Neural cell (in vitro differentiated cells): ENCODE measurements around the gene MEMO1. TPM values are rescaled to one million over a fixed set of nuclear protein-coding genes. Genes with fewer than 3 reads are reported as not detected.

Source experiments
- H2AFZ ChIP-seq: fragments of 200-600, 300-800 bp; sonication (generic), shearing (Covaris generic); 2 replicates; pipeline ENCODE4 v1.6.0; 2014; ENCODE audit warnings: low read depth, mild to moderate bottlenecking, antibody characterized with exemption, low read length, moderate library complexity
- H3F3A ChIP-seq: fragments of 200-600 bp; shearing (Covaris generic); 2 replicates; pipeline ENCODE4 v1.6.1; 2016; ENCODE audit warnings: mild to moderate bottlenecking, moderate library complexity, mixed read lengths, antibody characterized with exemption, low read length; ENCODE audit not compliant: insufficient read depth, poor library complexity, severe bottlenecking
- H3K27ac ChIP-seq: fragments of 200-600, 300-800 bp; sonication (generic), shearing (Covaris generic); 2 replicates; pipeline ENCODE4 v1.5.1; 2014; ENCODE audit warnings: mild to moderate bottlenecking, low read length, moderate library complexity
- H3K27me3 ChIP-seq: fragments of 300-800, 200-600 bp; sonication (generic), shearing (Covaris generic); 2 replicates; pipeline ENCODE4 v1.6.0; 2014; ENCODE audit warnings: mild to moderate bottlenecking, low read depth, low read length, moderate library complexity; ENCODE audit not compliant: insufficient read depth
- H3K36me3 ChIP-seq: fragments of 300-800, 200-600 bp; sonication (generic), shearing (Covaris generic); 2 replicates; pipeline ENCODE4 v1.5.1; 2014; ENCODE audit warnings: mild to moderate bottlenecking, antibody characterized with exemption, low read length, moderate library complexity; ENCODE audit not compliant: insufficient read depth
- H3K4me2 ChIP-seq: fragments of 300-800, 200-600 bp; sonication (generic), shearing (Covaris generic); 2 replicates; pipeline ENCODE4 v1.6.0; 2014; ENCODE audit warnings: mild to moderate bottlenecking, low read length
- H3K4me3 ChIP-seq: fragments of 300-800, 200-600 bp; sonication (generic), shearing (Covaris generic); 2 replicates; pipeline ENCODE4 v1.5.1; 2014; ENCODE audit warnings: mild to moderate bottlenecking, low read length, moderate library complexity
- H3K79me2 ChIP-seq: fragments of 200-600 bp; shearing (Covaris generic); replicated peaks from 2 replicates; pipeline ENCODE4 v1.6.0; 2014; ENCODE audit warnings: mild to moderate bottlenecking, low read length, moderate library complexity; ENCODE audit not compliant: insufficient read depth
- H3K9ac ChIP-seq: fragments of 300-800, 200-600 bp; sonication (generic), shearing (Covaris generic); 2 replicates; pipeline ENCODE4 v1.6.1; 2016; ENCODE audit warnings: mild to moderate bottlenecking, low read length, mixed read lengths
- H3K9me2 ChIP-seq: fragments of 200-600 bp; shearing (Covaris generic); 2 replicates; pipeline ENCODE4 v1.6.1; 2016; ENCODE audit warnings: mild to moderate bottlenecking, low read length, mixed read lengths; ENCODE audit not compliant: insufficient read depth
- H3K9me3 ChIP-seq: fragments of 200-600, 300-800 bp; sonication (generic), shearing (Covaris generic); 2 replicates; pipeline ENCODE4 v1.6.1; 2016; ENCODE audit warnings: mild to moderate bottlenecking, mixed run types, low read length, moderate library complexity, mixed read lengths
- H4K20me1 ChIP-seq: fragments of 200-600 bp; shearing (Covaris generic); 2 replicates; pipeline ENCODE4 v1.6.1; 2016; ENCODE audit warnings: mild to moderate bottlenecking, mixed run types; ENCODE audit not compliant: insufficient read depth
- CTCF ChIP-seq: fragments of 450-650 bp; IDR thresholded peaks from 2 replicates; pipeline ENCODE4 v1.5.1; 2014; ENCODE audit warnings: antibody characterized with exemption, mild to moderate bottlenecking, moderate library complexity; ENCODE audit not compliant: poor library complexity, severe bottlenecking
- EP300 ChIP-seq: fragments of 450-650 bp; conservative IDR thresholded peaks from 2 replicates; pipeline ENCODE4 v1.6.1; 2014; ENCODE audit warnings: antibody characterized with exemption, mild to moderate bottlenecking, moderate library complexity; ENCODE audit not compliant: poor library complexity, severe bottlenecking
- EZH2 ChIP-seq: fragments of 200-600, 300-800 bp; shearing (Covaris generic), sonication (generic); IDR thresholded peaks from 2 replicates; pipeline ENCODE4 v1.6.1; 2014; ENCODE audit warnings: antibody characterized with exemption, low read length, borderline replicate concordance, mild to moderate bottlenecking; ENCODE audit not compliant: insufficient read depth, poor library complexity, severe bottlenecking
- MXI1 ChIP-seq: fragments of 450-650 bp; conservative IDR thresholded peaks from 2 replicates; pipeline ENCODE4 v1.6.1; 2014; ENCODE audit warnings: antibody characterized with exemption, mild to moderate bottlenecking; ENCODE audit not compliant: poor library complexity, severe bottlenecking
- POLR2AphosphoS5 ChIP-seq: IDR thresholded peaks from 2 replicates; pipeline ENCODE4 v1.6.1; 2012
- RAD21 ChIP-seq: fragments of 450-650 bp; conservative IDR thresholded peaks from 2 replicates; pipeline ENCODE4 v1.6.1; 2014; ENCODE audit warnings: antibody characterized with exemption, mild to moderate bottlenecking, moderate library complexity
- REST ChIP-seq: IDR thresholded peaks from 2 replicates; pipeline ENCODE4 v1.6.1; 2012; ENCODE audit warnings: borderline replicate concordance
- SMC3 ChIP-seq: fragments of 450-650 bp; conservative IDR thresholded peaks from 2 replicates; pipeline ENCODE4 v1.6.1; 2014; ENCODE audit warnings: antibody characterized with exemption, mild to moderate bottlenecking, moderate library complexity; ENCODE audit not compliant: poor library complexity
- TAF1 ChIP-seq: IDR thresholded peaks from 2 replicates; pipeline ENCODE4 v1.6.1; 2012; ENCODE audit warnings: low read depth
- polyA plus RNA-seq: library from polyadenylated mRNA; depleted of rRNA; stranded (reverse); fragments of >200 nt; gene quantifications from 2 replicates; pipeline ENCODE4 v1.2.3, GENCODE V29; 2014

The MEMO1 gene
- polyA plus RNA-seq, 1 donor from 2014 or later, result 124 TPM

GRCh38 chr2:31983762-31984467 lies 26.9 kb downstream of the MEMO1 start:
- no peak for TF ChIP-seq REST
- no peak for TF ChIP-seq EP300
- TF ChIP-seq TAF1, result no peak
- TF ChIP-seq SMC3, result no peak
- no peak for TF ChIP-seq RAD21
- no peak for TF ChIP-seq POLR2AphosphoS5
- TF ChIP-seq MXI1, result no peak
- H4K20me1 ChIP-seq, result no peaks in the 10 kb centered on the region

GRCh38 chr2:31980674-31981356 lies 30.0 kb downstream of the MEMO1 start:
- H3K9me3 ChIP-seq, result no peaks in the 10 kb centered on the region
- H4K20me1 ChIP-seq, result no peaks in the 10 kb centered on the region

More at GRCh38 chr2:31983762-31984467, 26.9 kb downstream of the MEMO1 start:
- Histone ChIP-seq H3K4me2 (no peak overlapping the region), H3K4me3 (no peak overlapping the region), H3K27ac (no peak overlapping the region), H2AFZ (no peak overlapping the region), H3K27me3 (no peaks in the 10 kb centered on the region), H3K9ac (no peak overlapping the region), H3K79me2 (peaks cover 58% of the 10 kb centered on the region), H3K9me2 (no peaks in the 10 kb centered on the region), H3K36me3 (no peaks in the 10 kb centered on the region), H3K9me3 (no peaks in the 10 kb centered on the region), H3F3A (no peaks in the 10 kb centered on the region)

More at GRCh38 chr2:31980674-31981356, 30.0 kb downstream of the MEMO1 start:
- TF ChIP-seq REST (no peak), POLR2AphosphoS5 (no peak), CTCF (no peak), EP300 (no peak), MXI1 (no peak), SMC3 (no peak), EZH2 (no peak), RAD21 (no peak), TAF1 (no peak)
- H3K79me2 ChIP-seq, result peaks cover 42% of the 10 kb centered on the region
- no peak overlapping the region for H2AFZ ChIP-seq
- H3K4me3 ChIP-seq, result no peak overlapping the region
- H3K9ac ChIP-seq, result no peak overlapping the region
- no peaks in the 10 kb centered on the region for H3K9me2 ChIP-seq
- H3F3A ChIP-seq, result no peaks in the 10 kb centered on the region
- H3K27me3 ChIP-seq, result no peaks in the 10 kb centered on the region
- no peak overlapping the region for H3K27ac ChIP-seq
- no peak overlapping the region for H3K4me2 ChIP-seq
- no peaks in the 10 kb centered on the region for H3K36me3 ChIP-seq
